Chondrocyte (in vitro differentiated cells): ENCODE results near the gene TMEM116. TPM values are rescaled to one million over a fixed set of nuclear protein-coding genes. Genes with fewer than 3 reads are reported as not detected.
"Not testable (repeated sequence)": the region's sequence is repeated elsewhere in the genome, so short reads cannot be mapped to it uniquely, and the experiment has no call there.

Experiments
- DNase-seq: peaks from one replicate; pipeline ENCODE4 v3.0.0; 2021; ENCODE audit warnings: mixed read lengths, low spot score
- H3K27ac Mint-ChIP-seq: one replicate; pipeline ENCODE4 v1.8.0; 2021; ENCODE audit warnings: mild to moderate bottlenecking, moderate library complexity, mixed read lengths; ENCODE audit not compliant: unreplicated experiment
- H3K27me3 Mint-ChIP-seq: 2 replicates; pipeline ENCODE4 v1.8.0; 2021; ENCODE audit warnings: low read depth, mixed read lengths
- H3K36me3 Mint-ChIP-seq: 2 replicates; pipeline ENCODE4 v1.8.0; 2021; ENCODE audit warnings: low read depth, mixed read lengths
- H3K4me1 Mint-ChIP-seq: 2 replicates; pipeline ENCODE4 v1.8.0; 2021; ENCODE audit warnings: low read depth, mild to moderate bottlenecking, mixed read lengths
- H3K4me3 Mint-ChIP-seq: one replicate; pipeline ENCODE4 v1.8.0; 2021; ENCODE audit warnings: mild to moderate bottlenecking, moderate library complexity, mixed read lengths; ENCODE audit not compliant: unreplicated experiment
- H3K9me3 Mint-ChIP-seq: 2 replicates; pipeline ENCODE4 v1.8.0; 2021; ENCODE audit warnings: low read depth, mixed read lengths
- CTCF ChIP-seq: fragments of 200-600 bp; sonication (generic); IDR thresholded peaks from 2 replicates; pipeline ENCODE4 v1.5.0; 2021; ENCODE audit warnings: antibody characterized with exemption, mild to moderate bottlenecking, moderate library complexity
- total RNA-seq: library from RNA; stranded (reverse); gene quantifications from 3 replicates; pipeline ENCODE4 v1.2.1, GENCODE V29; 2021

The TMEM116 gene
- total RNA-seq, 1 donor from 2014 or later: 8.4 TPM

DNA sequence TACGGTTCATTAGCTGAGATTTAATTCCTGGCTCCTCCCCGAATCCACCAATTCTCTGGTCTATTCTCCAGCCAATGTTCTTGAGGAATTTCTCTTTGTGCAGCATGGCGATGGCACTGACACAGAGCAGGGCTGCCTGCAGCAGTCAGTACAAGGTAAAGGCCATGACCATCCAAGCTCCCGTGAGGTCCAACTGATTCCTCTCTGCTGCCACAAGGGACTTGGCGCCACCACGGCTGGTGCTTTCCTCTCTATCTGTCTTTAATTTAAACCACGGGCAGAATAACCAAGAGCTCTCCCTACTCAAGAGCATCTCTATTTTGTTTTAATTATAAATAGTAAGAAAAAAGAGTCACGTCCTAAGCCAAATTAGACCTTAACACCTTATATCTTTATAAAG, 12.1 kb downstream of the TMEM116 start:
- Mint-ChIP-seq H3K36me3 (no peaks in the 10 kb centered on the region), H3K9me3 (no peaks in the 10 kb centered on the region), H3K27ac (no peak overlapping the region), H3K4me1 (peaks cover 13% of the 10 kb centered on the region), H3K4me3 (no peak overlapping the region), H3K27me3 (no peaks in the 10 kb centered on the region)
- no peak for DNase-seq
- no peak for TF ChIP-seq CTCF

DNA sequence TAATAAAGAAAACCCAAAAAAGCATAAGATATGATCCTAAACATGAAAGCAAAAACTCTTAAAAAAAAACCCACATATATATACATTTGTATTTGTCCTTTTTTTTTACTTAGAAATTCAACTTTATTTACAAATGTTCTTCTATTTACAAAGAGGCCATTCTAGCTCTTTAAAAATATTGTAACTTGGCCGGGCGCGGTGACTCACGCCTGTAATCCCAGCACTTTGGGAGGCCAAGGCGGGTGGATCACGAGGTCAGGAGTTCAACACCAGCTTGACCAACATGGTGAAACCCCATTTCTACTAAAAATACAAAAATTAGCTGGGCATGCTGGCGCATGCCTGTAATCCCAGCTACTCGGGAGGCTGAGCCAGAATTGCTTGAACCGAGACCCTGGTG, 13.8 kb downstream of the TMEM116 start:
- not testable (repeated sequence) for H3K27ac Mint-ChIP-seq, H3K36me3 Mint-ChIP-seq, H3K4me3 Mint-ChIP-seq, DNase-seq, H3K27me3 Mint-ChIP-seq, H3K9me3 Mint-ChIP-seq, H3K4me1 Mint-ChIP-seq

DNA sequence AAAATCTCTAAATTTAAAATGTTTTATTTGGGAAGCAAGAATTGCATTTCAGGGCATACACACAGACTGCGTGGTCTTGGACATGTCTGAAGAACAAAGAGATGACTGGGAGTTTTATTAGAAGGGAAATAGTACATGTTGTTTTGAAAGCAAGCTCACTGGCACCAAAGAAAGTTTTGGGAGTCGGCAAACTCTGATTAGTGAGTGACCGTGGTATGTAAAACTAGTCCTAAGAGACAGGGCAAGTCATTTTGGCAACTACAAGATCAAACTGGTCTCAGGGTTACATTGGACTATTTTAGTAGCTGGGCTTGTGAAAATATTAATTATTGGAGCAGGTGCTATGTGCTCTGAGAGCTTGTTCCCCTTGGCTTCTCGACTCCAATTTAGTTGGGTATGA, 14.9 kb downstream of the TMEM116 start:
- Mint-ChIP-seq H3K4me1 (peaks cover 8% of the 10 kb centered on the region), H3K36me3 (no peaks in the 10 kb centered on the region), H3K27ac (no peak overlapping the region), H3K9me3 (no peaks in the 10 kb centered on the region), H3K27me3 (no peaks in the 10 kb centered on the region), H3K4me3 (no peak overlapping the region)
- no peak for TF ChIP-seq CTCF
- DNase-seq: no peak

- Mint-ChIP-seq H3K27me3 (no peaks in the 10 kb centered on the region), H3K4me1 (peaks cover 8% of the 10 kb centered on the region), H3K4me3 (no peak overlapping the region), H3K27ac (no peak overlapping the region), H3K36me3 (no peaks in the 10 kb centered on the region), H3K9me3 (no peaks in the 10 kb centered on the region)
- no peak for DNase-seq
- no peak for TF ChIP-seq CTCF
Measured at GRCh38 chr12:111997300-111997699, 15.7 kb downstream of the TMEM116 start.

GRCh38 chr12:111995782-111996480, 17.0 kb downstream of the TMEM116 start:
- no peak for DNase-seq
- H3K36me3 Mint-ChIP-seq: peaks cover 3% of the 10 kb centered on the region
- H3K9me3 Mint-ChIP-seq: no peaks in the 10 kb centered on the region
- no peak for TF ChIP-seq CTCF
- no peaks in the 10 kb centered on the region for H3K27me3 Mint-ChIP-seq
- H3K4me1 Mint-ChIP-seq: no peaks in the 10 kb centered on the region
- H3K27ac Mint-ChIP-seq: no peak overlapping the region
- no peak overlapping the region for H3K4me3 Mint-ChIP-seq

DNA sequence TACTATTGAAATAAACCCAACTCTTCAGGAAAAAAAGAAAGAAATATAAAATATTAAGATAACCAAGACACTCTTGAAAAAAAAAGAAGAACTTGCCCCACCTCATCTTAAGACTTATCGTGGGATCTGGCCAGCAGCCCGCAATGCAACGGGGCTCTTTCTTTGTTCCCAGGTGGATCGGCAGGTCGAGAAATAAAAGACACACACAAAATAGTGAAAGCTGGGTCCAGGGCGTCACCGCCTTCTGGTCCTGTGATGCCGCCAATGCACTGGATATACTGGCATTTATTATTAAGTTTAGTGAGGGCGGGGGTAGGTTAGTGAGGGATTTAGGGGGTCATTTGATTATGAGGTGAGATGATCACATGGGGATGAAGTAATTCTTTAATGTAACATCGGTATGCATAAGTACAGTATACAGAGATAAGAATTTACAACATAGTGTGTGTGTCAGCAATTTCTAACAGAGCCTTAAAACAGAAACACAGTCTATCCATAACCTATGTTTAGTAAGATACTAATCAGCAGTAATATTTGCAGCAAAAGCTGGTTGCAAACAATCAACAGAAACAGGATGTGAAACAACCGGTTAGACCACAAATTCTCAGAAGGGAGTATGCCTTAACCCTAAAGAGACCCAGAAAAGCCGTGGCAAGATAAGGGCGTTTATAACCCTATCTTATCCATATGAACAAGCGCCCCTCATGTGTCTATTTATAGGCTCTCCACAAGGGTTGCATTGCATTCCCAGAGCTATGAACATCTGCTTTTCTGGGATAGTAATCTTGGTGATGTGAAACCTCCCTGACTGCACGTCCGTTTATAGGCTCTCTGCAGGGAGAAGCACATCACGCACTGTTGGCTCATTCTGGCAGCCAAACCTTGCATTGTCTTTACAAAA, 18.5 kb downstream of the TMEM116 start:
- H3K4me1 Mint-ChIP-seq, DNase-seq, H3K9me3 Mint-ChIP-seq, H3K36me3 Mint-ChIP-seq, H3K4me3 Mint-ChIP-seq, H3K27ac Mint-ChIP-seq, H3K27me3 Mint-ChIP-seq: not testable (repeated sequence)
